ENCODE data around the gene KLHDC9. TPM values are rescaled to one million over a fixed set of nuclear protein-coding genes. Genes with fewer than 3 reads are reported as not detected.

KLHDC9 gene
- total and polyA plus RNA-seq, 2 of the 13 experiments (the other 11 are each of a cell fraction or from before 2014, with no cell fraction given), result 2.9 TPM

- TF ChIP-seq ZNF800 (CRISPR knock-in tag; IDR thresholded peaks at IDR 0.05) (no peak), FOXA3 (CRISPR knock-in tag; IDR thresholded peaks at IDR 0.05) (no peak), THAP11 (CRISPR knock-in tag; IDR thresholded peaks at IDR 0.05) (no peak), ZNF331 (CRISPR knock-in tag; IDR thresholded peaks at IDR 0.05) (no peak), ZNF260 (CRISPR knock-in tag; IDR thresholded peaks at IDR 0.05; ENCODE audit: borderline replicate concordance, low read depth) (no peak), ZNF780A (CRISPR knock-in tag; IDR thresholded peaks at IDR 0.05) (no peak), ZNF24 (IDR thresholded peaks at IDR 0.05) (no peak), ZNF121 (CRISPR knock-in tag; IDR thresholded peaks at IDR 0.05) (no peak), ZNF383 (CRISPR knock-in tag; IDR thresholded peaks at IDR 0.05; ENCODE audit: borderline replicate concordance) (no peak), NR2F6 (IDR thresholded peaks at IDR 0.05) (peak; percentile 60; the same call in 1 of the 2 replicates), NR2F6 (CRISPR knock-in tag; IDR thresholded peaks at IDR 0.05) (peak; percentile 58; the same call in 1 of the 2 replicates), TRAFD1 (CRISPR knock-in tag; IDR thresholded peaks at IDR 0.05; ENCODE audit: borderline replicate concordance) (no peak), SALL2 (CRISPR knock-in tag; IDR thresholded peaks at IDR 0.05) (no peak), CBX2 (IDR thresholded peaks at IDR 0.05; ENCODE audit: low read depth, low read length) (no peak), CBX2 (CRISPR knock-in tag; IDR thresholded peaks at IDR 0.05; ENCODE audit: low read depth) (no peak), ZNF777 (CRISPR knock-in tag; IDR thresholded peaks at IDR 0.05) (no peak), NFE2L1 (CRISPR knock-in tag; IDR thresholded peaks at IDR 0.05; ENCODE audit: borderline replicate concordance) (no peak), NFYC (CRISPR knock-in tag; IDR thresholded peaks at IDR 0.05) (no peak), MZF1 (CRISPR knock-in tag; IDR thresholded peaks at IDR 0.05; ENCODE audit: borderline replicate concordance) (no peak), MIXL1 (CRISPR knock-in tag; IDR thresholded peaks at IDR 0.05) (no peak), ZNF703 (CRISPR knock-in tag; IDR thresholded peaks at IDR 0.05; ENCODE audit: borderline replicate concordance) (no peak), ZNF503 (CRISPR knock-in tag; IDR thresholded peaks at IDR 0.05) (no peak), JUND (CRISPR knock-in tag; IDR thresholded peaks at IDR 0.05) (no peak), ZBTB14 (CRISPR knock-in tag; IDR thresholded peaks at IDR 0.05) (no peak)
Measured at GRCh38 chr1:161072751-161073449, 25.3 kb upstream of the KLHDC9 start (continued).

All from HepG2 (cell line).